DND-41 (cell line): ENCODE data around the gene ATP4B.

Experiments
- EZH2 ChIP-seq: IDR thresholded peaks from 3 replicates; pipeline ENCODE4 v1.6.1; 2012; ENCODE audit warnings: borderline replicate concordance, low read depth, mild to moderate bottlenecking, moderate library complexity, low read length, inconsistent platforms; ENCODE audit not compliant: severe bottlenecking
- TF ChIP-seq, protein P1 (sequence below): IDR thresholded peaks from 2 replicates; pipeline ENCODE4 v1.5.1; 2012; ENCODE audit warnings: borderline replicate concordance, low read length, moderate library complexity, mild to moderate bottlenecking; ENCODE audit not compliant: poor library complexity, severe bottlenecking; ENCODE audit errors: extremely low read depth

DNA sequence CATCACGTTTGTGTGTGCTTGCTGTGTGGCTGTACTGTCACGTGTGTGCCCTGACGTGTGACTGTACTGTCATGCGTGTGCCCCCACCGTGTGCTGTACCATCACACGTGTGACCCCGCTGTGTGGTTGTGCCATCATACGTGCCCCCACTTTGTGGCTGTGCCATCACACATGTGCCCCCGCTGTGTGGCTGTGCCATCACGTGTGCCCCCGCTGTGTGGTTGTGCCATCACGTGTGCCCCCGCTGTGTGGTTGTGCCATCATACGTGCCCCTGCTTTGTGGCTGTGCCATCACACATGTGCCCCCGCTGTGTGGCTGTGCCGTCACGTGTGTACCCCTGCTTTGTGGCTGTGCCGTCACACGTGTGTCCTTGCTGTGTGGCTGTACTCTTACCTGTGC lies 47.7 kb downstream of the ATP4B start:
- TF ChIP-seq, protein P1, sequence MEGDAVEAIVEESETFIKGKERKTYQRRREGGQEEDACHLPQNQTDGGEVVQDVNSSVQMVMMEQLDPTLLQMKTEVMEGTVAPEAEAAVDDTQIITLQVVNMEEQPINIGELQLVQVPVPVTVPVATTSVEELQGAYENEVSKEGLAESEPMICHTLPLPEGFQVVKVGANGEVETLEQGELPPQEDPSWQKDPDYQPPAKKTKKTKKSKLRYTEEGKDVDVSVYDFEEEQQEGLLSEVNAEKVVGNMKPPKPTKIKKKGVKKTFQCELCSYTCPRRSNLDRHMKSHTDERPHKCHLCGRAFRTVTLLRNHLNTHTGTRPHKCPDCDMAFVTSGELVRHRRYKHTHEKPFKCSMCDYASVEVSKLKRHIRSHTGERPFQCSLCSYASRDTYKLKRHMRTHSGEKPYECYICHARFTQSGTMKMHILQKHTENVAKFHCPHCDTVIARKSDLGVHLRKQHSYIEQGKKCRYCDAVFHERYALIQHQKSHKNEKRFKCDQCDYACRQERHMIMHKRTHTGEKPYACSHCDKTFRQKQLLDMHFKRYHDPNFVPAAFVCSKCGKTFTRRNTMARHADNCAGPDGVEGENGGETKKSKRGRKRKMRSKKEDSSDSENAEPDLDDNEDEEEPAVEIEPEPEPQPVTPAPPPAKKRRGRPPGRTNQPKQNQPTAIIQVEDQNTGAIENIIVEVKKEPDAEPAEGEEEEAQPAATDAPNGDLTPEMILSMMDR = no peak
- TF ChIP-seq EZH2 = no peak
